ENCODE measurements around the gene DPH7.
"Not testable (repeated sequence)": the region's sequence is repeated elsewhere in the genome, so short reads cannot be mapped to it uniquely, and the experiment has no call there.

DPH7 gene

GRCh38 chr9:137606005-137606621 lies 27.4 kb upstream of the DPH7 start:
- DNase-seq (ENCODE audit: low read depth) = no peak

- peak; percentile 95 for DNase-seq (ENCODE audit: low read depth)
These were observed 26.6 kb upstream of the DPH7 start, which contains the start of gene ARRDC1 for GRCh38 chr9:137605121-137606004. Gene ARRDC1, plus strand, starts transcription at chr9:137605686. Its CDS starts 32 bp downstream, at chr9:137605718.

DNA sequence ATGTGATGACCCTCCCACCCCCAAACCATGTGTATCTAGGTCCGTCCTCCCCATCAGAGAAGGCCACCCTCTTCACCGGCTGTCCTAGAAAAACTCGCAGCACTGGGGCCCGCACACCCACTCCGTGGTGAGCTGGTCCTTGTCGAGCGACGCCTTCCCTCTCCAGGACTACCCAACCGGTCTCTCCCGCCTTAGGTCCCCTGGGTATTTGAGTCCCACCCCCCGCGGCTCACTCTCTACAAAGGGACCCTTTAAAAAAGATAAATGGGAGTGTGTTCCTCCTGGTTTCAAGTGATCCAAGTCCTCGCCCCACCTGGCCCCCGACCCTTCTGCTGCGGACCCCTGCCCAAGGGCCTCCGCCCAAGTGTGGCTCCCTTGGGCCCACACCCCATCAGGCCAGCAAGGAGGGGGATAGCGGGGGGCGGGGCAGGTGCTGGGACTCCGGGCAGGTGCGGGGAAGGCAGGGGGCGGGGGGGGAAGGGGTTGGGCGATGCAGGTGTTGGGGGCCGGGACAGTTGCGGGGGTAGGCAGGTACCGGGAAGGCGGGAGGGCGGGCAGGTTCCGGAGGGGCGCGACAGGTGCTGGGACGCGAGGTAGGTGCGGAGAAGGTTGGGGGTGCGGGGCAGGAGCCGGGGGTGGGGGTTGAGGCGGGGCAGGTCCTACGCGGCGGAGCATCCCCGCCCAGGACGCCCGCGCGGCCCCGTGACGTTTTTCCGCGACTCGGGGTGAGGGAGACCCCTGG lies 25.8 kb upstream of the DPH7 start:
- no peak for DNase-seq (ENCODE audit: low read depth)

DNA sequence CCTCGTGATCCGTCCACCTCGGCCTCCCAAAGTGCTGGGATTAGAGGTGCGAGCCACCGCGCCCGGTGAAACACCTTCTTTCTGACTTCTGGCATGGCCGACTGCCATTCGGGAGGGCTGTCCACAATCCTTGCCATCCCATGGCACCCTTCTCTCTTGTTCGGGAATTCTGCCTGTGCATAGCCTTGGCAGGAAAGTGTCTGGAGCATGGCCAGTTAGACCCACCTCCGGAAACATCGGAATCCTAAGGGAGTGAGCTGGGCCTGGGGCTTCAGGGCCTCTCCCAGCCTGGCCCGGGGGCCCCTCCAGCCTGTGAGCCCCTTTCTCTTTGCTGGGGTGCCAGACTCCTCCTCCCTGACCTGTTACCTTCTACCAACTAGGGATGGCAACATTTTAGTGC lies 25.2 kb upstream of the DPH7 start:
- no peak for DNase-seq (ENCODE audit: low read depth)

DNA sequence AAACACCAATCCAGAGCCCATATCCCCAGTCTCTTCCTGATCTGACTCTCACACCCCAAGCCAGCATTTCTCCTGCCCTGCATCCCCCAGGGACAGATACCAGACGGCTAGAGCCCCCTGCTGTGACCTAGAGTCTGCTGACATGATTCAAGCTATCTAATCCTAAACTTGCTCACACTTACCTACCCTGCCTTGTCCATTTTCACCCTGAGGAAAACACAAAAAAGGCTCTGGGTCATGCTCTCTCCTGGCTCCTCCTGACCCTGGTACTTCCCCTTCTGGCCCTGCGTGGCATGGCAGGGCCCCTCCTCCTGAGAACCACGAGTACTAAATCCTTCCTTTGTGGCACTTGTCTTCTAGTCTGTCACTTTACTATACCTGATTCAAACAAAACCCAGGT lies 23.9 kb upstream of the DPH7 start:
- DNase-seq (ENCODE audit: low read depth) = no peak

DNA sequence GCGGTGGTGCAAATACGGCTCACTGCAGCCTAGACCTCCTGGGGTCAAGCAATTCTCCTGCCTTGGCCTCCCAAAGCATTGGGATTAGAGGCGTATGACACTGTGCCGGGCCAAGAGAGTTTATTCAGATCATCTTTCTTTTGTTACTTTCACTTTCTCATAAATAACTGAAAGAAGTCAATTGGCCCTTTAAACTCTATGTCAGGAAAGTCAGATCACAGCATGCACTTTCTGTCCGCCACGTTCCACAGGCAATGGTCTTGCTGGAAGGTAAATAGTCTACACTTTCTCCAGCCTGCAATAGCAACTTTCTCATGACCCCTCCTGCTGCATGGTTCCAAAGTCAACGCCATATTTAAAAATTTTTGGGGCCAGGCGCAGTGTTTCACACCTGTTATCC lies 20.2 kb upstream of the DPH7 start:
- no peak for DNase-seq (ENCODE audit: low read depth)

- DNase-seq (ENCODE audit: low read depth) = not testable (repeated sequence)
These were observed 17.9 kb upstream of the DPH7 start for GRCh38 chr9:137596577-137596976.

DNA sequence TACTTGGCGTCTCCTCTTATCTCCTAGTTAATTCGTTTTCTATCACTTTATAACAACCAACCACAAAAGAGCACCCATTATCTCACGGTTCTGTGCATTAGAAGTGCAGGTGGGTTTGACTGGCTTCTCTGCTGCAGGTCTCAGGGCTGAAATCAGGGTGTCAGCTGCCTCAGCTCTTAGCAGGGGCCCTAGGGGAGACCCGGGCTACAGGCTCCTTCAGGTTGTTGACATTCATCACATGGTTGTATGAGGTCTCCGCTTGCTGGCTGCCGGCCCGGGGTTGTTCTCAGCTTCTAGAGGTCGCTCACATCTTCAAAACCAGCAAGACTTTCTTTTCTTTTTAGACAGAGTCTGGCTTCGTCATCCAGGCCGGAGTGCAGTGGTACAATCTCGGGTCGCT lies 14.5 kb upstream of the DPH7 start:
- no peak for DNase-seq (ENCODE audit: low read depth)

DNA sequence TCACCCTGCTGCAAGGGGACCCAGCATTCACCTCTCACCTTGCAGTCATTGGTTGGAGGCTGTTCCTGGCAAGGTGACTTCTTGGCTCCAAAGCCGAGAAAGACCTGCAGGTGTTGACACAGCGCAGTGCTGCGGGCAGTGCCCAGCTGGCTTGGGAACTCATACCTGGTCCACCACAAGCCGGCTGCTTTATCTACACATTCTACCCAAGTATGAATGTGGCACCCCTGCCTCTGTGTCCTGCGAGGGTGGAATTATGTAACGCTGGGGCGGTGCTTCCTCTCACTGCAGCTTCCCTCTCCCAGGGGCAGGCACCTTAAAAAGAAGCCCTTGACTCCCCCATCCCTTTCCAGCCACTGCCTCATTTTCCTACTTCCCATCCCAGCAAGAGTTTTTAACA lies 14.0 kb upstream of the DPH7 start:
- no peak for DNase-seq (ENCODE audit: low read depth)

DNA sequence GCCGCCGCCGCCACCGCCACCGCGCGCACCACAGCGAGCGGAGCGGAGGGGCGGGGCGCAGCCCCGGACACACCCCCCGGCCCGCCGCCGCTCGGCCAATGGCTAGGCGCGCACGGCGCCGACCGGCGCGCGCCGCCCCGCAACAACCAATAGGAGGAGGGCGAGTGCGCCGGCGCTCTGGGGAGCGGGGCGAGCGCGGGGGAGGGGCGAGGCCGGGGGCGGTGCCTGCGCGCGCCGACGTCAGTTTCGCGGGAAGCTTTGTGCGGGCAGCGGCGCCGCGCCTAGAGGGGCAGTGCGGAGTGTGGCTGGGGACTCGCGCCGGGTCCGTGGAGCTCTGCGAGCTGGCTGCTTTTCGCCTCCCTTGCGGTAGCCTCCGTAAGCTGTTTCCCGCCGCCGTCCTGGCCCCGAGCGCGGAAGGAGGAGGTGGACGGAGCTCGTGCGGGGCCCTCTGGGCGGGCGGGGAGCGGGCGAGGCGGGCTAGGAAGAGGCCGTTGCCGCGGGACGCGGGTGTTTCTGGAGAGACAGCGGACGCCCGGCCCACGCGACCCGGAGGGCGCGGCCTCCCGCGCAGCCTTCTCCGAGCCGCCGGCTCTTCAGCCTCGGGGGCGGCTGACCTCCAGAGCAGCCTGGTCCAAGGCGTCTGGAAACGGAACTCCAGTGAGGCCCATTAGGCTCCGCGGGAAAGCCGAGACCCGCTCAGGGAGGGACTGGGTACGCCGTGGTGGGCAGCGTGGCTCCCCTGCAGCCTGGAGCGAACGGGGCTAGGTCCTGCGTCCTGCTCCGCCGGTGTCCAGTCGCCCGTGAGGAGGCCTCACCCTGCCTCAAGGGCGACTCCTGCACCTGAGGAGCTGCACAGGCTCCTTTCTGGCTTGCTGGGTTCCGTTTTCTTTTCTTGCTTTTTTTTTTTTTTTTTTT lies 12.0 kb upstream of the DPH7 start, which contains the start of gene ZMYND19:
TSS of gene ZMYND19 (minus strand) at position 44 of the 915 bp plus-strand sequence. CDS start 249 bp downstream, outside the sequence.
- DNase-seq (ENCODE audit: low read depth) = peak; percentile 90

GRCh38 chr9:137590123-137590468 lies 11.4 kb upstream of the DPH7 start:
- no peak for DNase-seq (ENCODE audit: low read depth)

DNA sequence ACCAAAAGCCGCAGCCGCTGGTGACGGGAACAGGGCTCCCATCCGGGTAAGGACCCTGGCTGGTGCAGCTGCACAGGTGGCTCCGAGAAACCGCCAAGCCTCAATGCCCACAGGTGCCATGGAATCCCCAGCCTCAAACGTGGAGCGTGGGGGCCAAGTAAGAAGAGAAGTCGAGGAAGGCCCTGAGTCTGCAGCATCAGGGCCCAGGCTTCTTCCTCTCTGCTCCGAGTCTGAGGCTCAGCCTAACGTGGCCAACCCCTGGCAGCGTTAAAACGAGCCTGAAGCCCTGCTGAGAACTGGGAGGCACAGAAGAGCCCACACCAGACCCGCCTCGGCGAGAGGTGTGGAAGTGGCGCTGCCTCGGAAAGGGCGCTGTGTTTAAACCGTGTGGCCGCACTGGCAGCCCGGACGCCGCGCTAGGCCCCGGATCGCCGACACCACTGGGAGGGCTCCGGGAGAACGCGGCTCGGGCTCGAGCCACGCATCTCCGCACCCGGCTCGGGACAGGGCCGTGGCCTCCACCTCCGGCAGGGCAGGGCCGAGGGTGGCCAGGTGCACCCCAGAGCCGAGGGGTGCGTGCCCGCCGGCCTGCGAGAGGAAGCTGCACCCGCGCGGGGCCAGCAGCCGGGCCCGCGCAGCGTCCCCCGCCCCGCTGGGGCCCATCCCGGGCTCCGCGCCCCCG lies 10.9 kb upstream of the DPH7 start:
- DNase-seq (ENCODE audit: low read depth) = peak; percentile 34

GRCh38 chr9:137588891-137589290 lies 10.2 kb upstream of the DPH7 start:
- DNase-seq (ENCODE audit: low read depth) = no peak

- no peak for DNase-seq (ENCODE audit: low read depth)
These were observed 9.6 kb upstream of the DPH7 start for GRCh38 chr9:137588311-137588710.

DNA sequence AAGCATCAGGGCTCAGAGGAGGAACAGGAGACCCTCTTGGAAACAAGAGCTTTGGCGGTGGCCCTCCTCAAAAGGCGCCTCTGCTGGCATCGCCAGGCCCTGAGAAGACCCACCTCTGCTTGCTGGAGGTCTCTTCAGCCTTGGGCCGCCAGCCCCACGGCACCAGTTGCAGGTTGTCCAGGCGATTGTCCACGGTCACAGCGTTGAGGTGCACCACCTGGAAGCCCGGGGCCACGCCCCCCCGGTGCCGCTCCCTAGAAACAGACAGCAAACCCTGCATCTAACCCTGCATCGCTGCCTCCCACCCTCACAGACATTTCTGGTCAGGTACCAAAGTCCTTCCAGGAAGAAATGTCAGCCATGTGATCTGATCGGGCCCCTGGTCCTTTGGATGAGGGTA lies 8.1 kb upstream of the DPH7 start:
- DNase-seq (ENCODE audit: low read depth) = no peak

DNA sequence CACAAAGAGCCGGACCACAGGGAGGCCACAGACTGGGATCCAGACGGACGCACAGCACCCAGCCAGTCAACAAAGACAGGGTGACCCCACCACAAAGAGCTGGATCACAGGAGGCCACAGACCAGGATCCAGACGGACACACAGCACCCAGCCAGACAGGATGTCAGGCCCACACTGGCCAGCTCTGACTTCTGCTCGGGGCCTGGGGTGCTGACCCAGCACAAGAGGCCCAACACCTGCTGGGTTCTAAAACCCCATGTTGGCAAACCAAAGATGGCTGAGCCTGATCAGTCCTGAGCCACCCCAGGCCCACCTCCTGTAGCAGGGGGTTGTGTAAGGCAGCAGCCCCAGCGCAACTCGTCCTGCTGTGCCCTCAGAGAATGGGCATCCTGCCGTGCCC lies 5.2 kb upstream of the DPH7 start:
- no peak for DNase-seq (ENCODE audit: low read depth)

- no peak for DNase-seq (ENCODE audit: low read depth)
These were observed 4.6 kb upstream of the DPH7 start for GRCh38 chr9:137583347-137583746.

GRCh38 chr9:137582286-137582860 lies 3.6 kb upstream of the DPH7 start:
- DNase-seq (ENCODE audit: low read depth) = peak; percentile 44

DNA sequence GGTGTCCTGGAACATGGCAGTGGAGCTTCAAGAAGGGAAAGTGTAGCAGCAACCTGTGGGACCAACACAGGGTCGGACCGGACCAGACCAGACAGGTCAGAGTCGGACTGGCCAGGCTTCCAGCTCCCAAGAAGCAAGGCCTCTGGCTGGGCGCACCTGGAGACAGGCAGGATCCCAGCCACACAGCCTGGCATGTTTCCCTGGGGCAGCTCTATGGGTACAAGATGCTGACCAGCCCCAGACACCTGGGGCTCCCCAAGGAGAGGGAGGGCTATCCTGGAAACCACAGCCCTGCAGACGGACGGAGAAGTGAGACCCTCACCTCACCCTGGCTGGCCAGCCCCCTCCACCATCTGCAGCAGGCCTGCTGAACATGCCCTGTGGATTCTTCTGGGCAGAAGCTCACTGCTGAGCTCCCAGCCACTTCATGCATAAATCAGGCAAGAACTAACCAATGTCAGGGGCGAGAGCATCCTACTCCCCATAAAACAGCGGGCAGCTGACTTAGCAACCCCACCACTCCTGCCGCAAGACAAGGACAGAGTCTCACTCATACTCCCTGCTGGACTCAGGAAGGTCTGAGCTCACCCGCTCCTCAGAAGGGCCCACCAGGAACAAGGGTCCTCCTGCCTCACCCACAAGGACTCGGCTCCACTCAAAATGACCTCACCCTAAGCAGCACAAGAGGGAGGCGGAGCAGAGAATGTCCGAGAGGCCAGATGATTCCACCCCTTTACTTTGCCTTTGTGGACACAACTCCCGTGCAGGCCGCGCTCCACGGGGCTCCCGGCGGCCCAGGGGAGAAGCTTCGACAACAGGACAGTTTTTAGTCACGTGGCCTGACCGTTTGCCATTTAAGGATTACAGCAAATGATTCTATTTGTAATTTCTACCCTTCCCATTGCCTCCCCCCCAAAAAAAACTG lies 2.9 kb upstream of the DPH7 start:
- no peak for DNase-seq (ENCODE audit: low read depth)

GRCh38 chr9:137580954-137581322 lies 2.2 kb upstream of the DPH7 start:
- DNase-seq (ENCODE audit: low read depth) = no peak

Measured in ELR (cell line).